HCT116 (cell line): ENCODE results near the gene FOXN3. TPM values are rescaled to one million over a fixed set of nuclear protein-coding genes. Genes with fewer than 3 reads are reported as not detected.

ENCODE experiments used
- ATAC-seq: fragments of 200-7000 bp; cut with Tn5 transposase; 2 replicates; pipeline ENCODE4 v1.9.1; 2020; ENCODE audit warnings: mild to moderate bottlenecking, moderate library complexity
- BruUV-seq: library from RNA; stranded (reverse); fragments of 400-500 nt; replicated peaks from 2 replicates; lab custom pipeline; 2021; lab: Mats Ljungman, UMichigan
- CTCF ChIA-PET: fragments of 300-600 bp; sonication (Branson Sonifier 250); formaldehyde crosslinking; loops from one replicate; lab custom pipeline; 2021; ENCODE audit warnings: antibody characterized with exemption; lab: Charles Lee
- POLR2A ChIA-PET: fragments of 300-600, 350-600 bp; sonication (Branson Sonifier 250); formaldehyde crosslinking; loops from one replicate; lab custom pipeline; 2021; ENCODE audit warnings: antibody characterized with exemption; lab: Charles Lee
- RAD21 ChIA-PET, 2 experiments: fragments of 300-600 bp; sonication (Branson Sonifier 250); formaldehyde crosslinking; loops; one replicate each; lab custom pipeline; 2023; ENCODE audit warnings: low total read pairs in 2 of 2; ENCODE audit not compliant: uncharacterized antibody in 2 of 2, unreplicated experiment in 2 of 2, low non-redundant PET in 1 of 2; lab: Charles Lee
- DNase-seq: peaks from one replicate; pipeline ENCODE4 v3.0.0-alpha.2; 2010; ENCODE audit warnings: low read depth, low spot score
- H2AFZ ChIP-seq: fragments of 200-600 bp; shearing (Covaris generic), sonication (generic); 2 replicates; pipeline ENCODE4 v1.6.1; 2017; ENCODE audit warnings: low read depth, mixed run types, mixed read lengths, antibody characterized with exemption, low read length; ENCODE audit not compliant: poor library complexity, severe bottlenecking
- H3K27ac ChIP-seq: 2 replicates; pipeline ENCODE4 v1.5.1; 2012; ENCODE audit warnings: low read depth, low read length
- H3K27me3 ChIP-seq: fragments of 200-600 bp; sonication (generic); 2 replicates; pipeline ENCODE4 v1.6.1; 2016; ENCODE audit warnings: mixed run types, low read length, mixed read lengths; ENCODE audit not compliant: insufficient read depth
- H3K36me3 ChIP-seq, 2 experiments: fragments of 200-500 bp in 1 of 2; fragments of 200-600 bp in 1 of 2; sonication (Bioruptor generic) in 1 of 2; sonication (generic) in 1 of 2; 2 replicates each; pipeline versions ENCODE4 v1.5.1 to v1.6.1; 2014 to 2016; ENCODE audit warnings: low read length in 2 of 2, inconsistent platforms in 1 of 2, mixed read lengths in 1 of 2, mixed run types in 1 of 2; ENCODE audit not compliant: insufficient read depth in 2 of 2, control insufficient read depth in 1 of 2
- H3K4me1 ChIP-seq, 2 experiments: fragments of 200-600 bp in 1 of 2; sonication (generic) in 1 of 2; 2 replicates each; pipeline versions ENCODE4 v1.5.1 to v1.6.1; 2012 to 2017; ENCODE audit warnings: low read length in 2 of 2, inconsistent platforms in 1 of 2, mild to moderate bottlenecking in 1 of 2, mixed read lengths in 1 of 2, mixed run types in 1 of 2, moderate library complexity in 1 of 2; ENCODE audit not compliant: insufficient read depth in 2 of 2, control insufficient read depth in 1 of 2
- H3K4me2 ChIP-seq: fragments of 200-600 bp; sonication (generic); 2 replicates; pipeline ENCODE4 v1.6.1; 2017; ENCODE audit warnings: mixed run types, low read length, mixed read lengths
- H3K4me3 ChIP-seq, 2 experiments: fragments of 200-600 bp in 1 of 2; sonication (generic) in 1 of 2; replicated peaks in 1 of 2; 2 replicates each; pipeline ENCODE4 v1.5.1; 2011 to 2016; ENCODE audit warnings: low read length in 2 of 2, control low read depth in 1 of 2, low read depth in 1 of 2, mild to moderate bottlenecking in 1 of 2, mixed read lengths in 1 of 2, mixed run types in 1 of 2
- H3K79me2 ChIP-seq: fragments of 200-600 bp; sonication (generic); 2 replicates; pipeline ENCODE4 v1.6.1; 2017; ENCODE audit warnings: mild to moderate bottlenecking, mixed run types, low read length, moderate library complexity, mixed read lengths; ENCODE audit not compliant: insufficient read depth
- H3K9ac ChIP-seq: fragments of 200-600 bp; sonication (generic); 2 replicates; pipeline ENCODE4 v1.6.1; 2016; ENCODE audit warnings: low read length, mixed read lengths
- H3K9me2 ChIP-seq: fragments of 200-600 bp; sonication (generic), shearing (Covaris generic); 2 replicates; pipeline ENCODE4 v1.6.1; 2017; ENCODE audit warnings: mixed run types, mild to moderate bottlenecking, moderate library complexity; ENCODE audit not compliant: insufficient read depth
- H3K9me3 ChIP-seq, 2 experiments: fragments of 200-500 bp in 1 of 2; fragments of 200-600 bp in 1 of 2; sonication (Bioruptor generic) in 1 of 2; sonication (generic) in 1 of 2; 2 replicates each; pipeline ENCODE4 v1.6.1; 2014 to 2017; ENCODE audit warnings: low read length in 2 of 2, mixed read lengths in 2 of 2, inconsistent platforms in 1 of 2, low read depth in 1 of 2, mild to moderate bottlenecking in 1 of 2, mixed run types in 1 of 2, moderate library complexity in 1 of 2; ENCODE audit not compliant: control insufficient read depth in 1 of 2, insufficient read depth in 1 of 2
- H4K20me1 ChIP-seq: fragments of 200-600 bp; sonication (generic), shearing (Covaris generic); 2 replicates; pipeline ENCODE4 v1.6.1; 2017; ENCODE audit warnings: mixed run types, mild to moderate bottlenecking, moderate library complexity; ENCODE audit not compliant: insufficient read depth
- ATF3 ChIP-seq: IDR thresholded peaks from 2 replicates; pipeline ENCODE4 v1.6.1; 2012
- CEBPB ChIP-seq: IDR thresholded peaks from 2 replicates; pipeline ENCODE4 v1.6.1; 2012; ENCODE audit warnings: low read depth
- EGR1 ChIP-seq: IDR thresholded peaks from 2 replicates; pipeline ENCODE4 v1.6.1; 2012; ENCODE audit warnings: low read depth
- EZH2phosphoT487 ChIP-seq: fragments of 200-600 bp; IDR thresholded peaks from 2 replicates; pipeline ENCODE4 v1.6.1; 2018; ENCODE audit warnings: antibody characterized with exemption, borderline replicate concordance
- FOSL1 ChIP-seq: IDR thresholded peaks from 2 replicates; pipeline ENCODE4 v1.6.1; 2012; ENCODE audit warnings: low read depth
- JUND ChIP-seq: IDR thresholded peaks from 2 replicates; pipeline ENCODE4 v1.6.1; 2012
- SP1 ChIP-seq: IDR thresholded peaks from 2 replicates; pipeline ENCODE4 v1.6.1; 2012; ENCODE audit warnings: low read depth
- SRF ChIP-seq: IDR thresholded peaks from 2 replicates; pipeline ENCODE4 v1.6.1; 2012; ENCODE audit warnings: low read depth
- intact Hi-C: fragments of 100-400 bp; cut with micrococcal nuclease; formaldehyde crosslinking; loops from 2 replicates; pipeline ENCODE4 v1.10.0; 2022
- total RNA-seq: library from RNA; stranded (reverse); gene quantifications from one replicate; pipeline ENCODE4 v1.2.1, GENCODE V29; 2021; ENCODE audit not compliant: unreplicated experiment
- TF ChIP-seq, protein P1 (sequence below): IDR thresholded peaks from 2 replicates; pipeline ENCODE4 v1.6.1; 2011; ENCODE audit warnings: mild to moderate bottlenecking, low read length, moderate library complexity; ENCODE audit not compliant: insufficient replicate concordance; ENCODE audit errors: extremely low read depth

Gene FOXN3
- total RNA-seq, 1 experiment from 2014 or later = 20.0 TPM

DNA sequence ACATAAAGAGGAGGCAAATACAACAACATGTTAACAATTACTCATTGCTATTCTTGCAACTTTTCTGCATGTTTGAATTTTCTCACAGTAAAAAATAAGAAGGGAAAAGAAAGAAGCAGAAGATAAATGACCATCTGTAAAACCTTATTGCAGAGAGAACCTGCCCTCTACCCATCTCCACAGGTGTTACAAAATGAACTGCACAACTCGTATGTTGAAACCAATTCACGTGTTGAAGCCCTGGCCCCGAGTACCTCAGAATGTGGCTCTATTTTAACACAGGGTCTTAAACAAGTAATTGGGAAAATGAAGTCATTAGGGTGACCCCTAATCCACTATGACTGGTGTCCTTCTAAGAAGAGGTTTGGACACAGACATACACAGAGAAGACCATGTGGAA lies 39.5 kb downstream of the FOXN3 start:
- intact Hi-C loops = no loop called here
- no peak for TF ChIP-seq CEBPB
- no peak for TF ChIP-seq FOSL1
- no peak for TF ChIP-seq SP1
- TF ChIP-seq ATF3 = no peak
- no peak for TF ChIP-seq JUND
- TF ChIP-seq, protein P1, sequence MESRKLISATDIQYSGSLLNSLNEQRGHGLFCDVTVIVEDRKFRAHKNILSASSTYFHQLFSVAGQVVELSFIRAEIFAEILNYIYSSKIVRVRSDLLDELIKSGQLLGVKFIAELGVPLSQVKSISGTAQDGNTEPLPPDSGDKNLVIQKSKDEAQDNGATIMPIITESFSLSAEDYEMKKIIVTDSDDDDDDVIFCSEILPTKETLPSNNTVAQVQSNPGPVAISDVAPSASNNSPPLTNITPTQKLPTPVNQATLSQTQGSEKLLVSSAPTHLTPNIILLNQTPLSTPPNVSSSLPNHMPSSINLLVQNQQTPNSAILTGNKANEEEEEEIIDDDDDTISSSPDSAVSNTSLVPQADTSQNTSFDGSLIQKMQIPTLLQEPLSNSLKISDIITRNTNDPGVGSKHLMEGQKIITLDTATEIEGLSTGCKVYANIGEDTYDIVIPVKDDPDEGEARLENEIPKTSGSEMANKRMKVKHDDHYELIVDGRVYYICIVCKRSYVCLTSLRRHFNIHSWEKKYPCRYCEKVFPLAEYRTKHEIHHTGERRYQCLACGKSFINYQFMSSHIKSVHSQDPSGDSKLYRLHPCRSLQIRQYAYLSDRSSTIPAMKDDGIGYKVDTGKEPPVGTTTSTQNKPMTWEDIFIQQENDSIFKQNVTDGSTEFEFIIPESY = no peak
- TF ChIP-seq EZH2phosphoT487 = no peak
- TF ChIP-seq EGR1 = no peak
- Histone ChIP-seq H3K4me2 (no peak overlapping the region), H3K4me1 (no peaks in the 10 kb centered on the region), H3K9ac (no peak overlapping the region), H3K9me2 (no peaks in the 10 kb centered on the region), H3K9me3 (no peaks in the 10 kb centered on the region), H2AFZ (no peak overlapping the region), H3K27ac (no peak overlapping the region), H3K36me3 (no peaks in the 10 kb centered on the region), H3K79me2 (no peaks in the 10 kb centered on the region; the same call in 1 of the 2 replicates), H3K27me3 (no peaks in the 10 kb centered on the region), H3K4me3 (no peak overlapping the region), H4K20me1 (no peaks in the 10 kb centered on the region)
- POLR2A ChIA-PET = no interaction called here
- CTCF ChIA-PET = no interaction called here
- DNase-seq (no peak), ATAC-seq (no peak)
- BruUV-seq = no TSS peak
- RAD21 ChIA-PET = no interaction called here

GRCh38 chr14:89374908-89375307 lies 42.1 kb downstream of the FOXN3 start:
- BruUV-seq = no TSS peak
- TF ChIP-seq SRF = no peak
- H3K27ac ChIP-seq = no peak overlapping the region
- no peak overlapping the region for H3K4me2 ChIP-seq
- H3K27me3 ChIP-seq = no peaks in the 10 kb centered on the region
- ATAC-seq (no peak), DNase-seq (no peak)
- H3K4me1 ChIP-seq = no peaks in the 10 kb centered on the region
- H3K9me3 ChIP-seq = no peaks in the 10 kb centered on the region
- RAD21 ChIA-PET = no interaction called here
- intact Hi-C loops = no loop called here
- CTCF ChIA-PET = no interaction called here
- POLR2A ChIA-PET = no interaction called here
- no peak overlapping the region for H3K4me3 ChIP-seq
- H3K79me2 ChIP-seq = no peaks in the 10 kb centered on the region; the same call in 1 of the 2 replicates
- H3K9me2 ChIP-seq = no peaks in the 10 kb centered on the region
- H4K20me1 ChIP-seq = no peaks in the 10 kb centered on the region
- H2AFZ ChIP-seq = no peak overlapping the region
- H3K9ac ChIP-seq = no peak overlapping the region
- H3K36me3 ChIP-seq = no peaks in the 10 kb centered on the region
